GM18951 (cell line): ENCODE results near the gene SERHL2.
"Not testable (repeated sequence)": the region's sequence is repeated elsewhere in the genome, so short reads cannot be mapped to it uniquely, and the experiment has no call there.

Experiments used
- POLR2A ChIP-seq: IDR thresholded peaks from 4 replicates; pipeline ENCODE4 v1.6.1; 2011; ENCODE audit warnings: mild to moderate bottlenecking; ENCODE audit not compliant: insufficient read length, insufficient read depth; ENCODE audit errors: extremely low read depth
- in situ Hi-C: fragments of 300-500 bp; cut with MboI; formaldehyde crosslinking; loops from one replicate; pipeline ENCODE4 v1.12.0; 2022; ENCODE audit warnings: low sequenced_read_pairs, mixed read lengths, inconsistent platforms; ENCODE audit not compliant: unreplicated experiment

The SERHL2 gene

GRCh38 chr22:42615092-42615859 lies 61.5 kb downstream of the SERHL2 start:
- in situ Hi-C loops = no loop called here
- peak; percentile 100 for TF ChIP-seq POLR2A

DNA sequence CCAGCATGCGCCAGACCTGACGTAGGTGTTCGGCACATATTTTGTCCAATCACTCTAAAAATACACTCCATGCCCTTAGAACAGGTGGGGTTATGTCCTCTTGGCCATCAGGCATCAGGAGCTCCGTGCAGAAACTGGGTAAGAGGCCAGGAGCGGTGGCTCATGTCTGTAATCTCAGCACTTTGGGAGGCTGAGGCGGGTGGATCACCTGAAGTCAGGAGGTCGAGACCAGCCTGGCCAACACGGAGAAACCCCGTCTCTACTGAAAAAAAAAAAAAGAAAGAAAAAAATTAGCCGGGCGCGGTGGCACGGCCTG lies 62.1 kb downstream of the SERHL2 start:
- in situ Hi-C loops = not testable (repeated sequence)

DNA sequence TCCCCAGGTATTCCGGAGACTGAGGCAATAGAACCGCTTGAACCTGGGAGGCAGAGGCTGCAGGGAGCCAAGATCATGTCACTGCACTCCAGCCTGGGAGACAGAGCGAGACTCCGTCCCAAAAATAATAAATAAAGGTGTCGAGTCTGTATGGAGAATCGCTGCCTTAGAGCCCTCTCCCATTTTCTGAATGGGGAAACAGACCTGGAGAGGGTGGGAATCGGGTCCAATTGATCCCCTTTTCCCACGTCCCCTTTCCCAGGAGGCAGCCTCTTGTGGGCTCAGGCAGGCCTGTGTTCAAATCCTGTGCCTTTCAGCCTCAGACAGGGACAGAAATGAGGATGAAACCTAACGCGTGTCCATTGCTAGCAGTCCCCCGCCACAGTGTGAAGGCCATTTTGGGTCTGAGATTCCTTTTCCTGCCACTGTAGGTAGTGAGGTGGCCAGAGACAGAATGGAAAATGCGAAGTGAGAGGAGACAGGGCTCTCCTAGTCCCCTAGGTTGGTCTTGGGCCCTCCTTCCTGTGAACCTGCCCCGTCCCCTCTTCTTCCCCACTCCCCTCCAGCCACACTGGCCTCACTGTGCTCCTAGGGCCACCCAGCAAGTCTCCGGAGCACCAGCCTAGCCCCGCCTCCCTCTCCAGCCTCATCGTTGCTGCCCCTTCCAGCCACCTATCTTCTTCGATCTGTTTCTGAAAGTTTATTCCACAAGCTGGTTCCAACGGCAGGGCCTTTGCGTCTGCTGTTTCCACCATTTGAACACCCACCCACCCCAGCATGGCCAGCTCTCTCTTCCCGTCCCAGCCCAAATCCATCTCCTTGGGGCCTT lies 63.6 kb downstream of the SERHL2 start:
- in situ Hi-C loops = no loop called here
- peak; percentile 18 for TF ChIP-seq POLR2A

DNA sequence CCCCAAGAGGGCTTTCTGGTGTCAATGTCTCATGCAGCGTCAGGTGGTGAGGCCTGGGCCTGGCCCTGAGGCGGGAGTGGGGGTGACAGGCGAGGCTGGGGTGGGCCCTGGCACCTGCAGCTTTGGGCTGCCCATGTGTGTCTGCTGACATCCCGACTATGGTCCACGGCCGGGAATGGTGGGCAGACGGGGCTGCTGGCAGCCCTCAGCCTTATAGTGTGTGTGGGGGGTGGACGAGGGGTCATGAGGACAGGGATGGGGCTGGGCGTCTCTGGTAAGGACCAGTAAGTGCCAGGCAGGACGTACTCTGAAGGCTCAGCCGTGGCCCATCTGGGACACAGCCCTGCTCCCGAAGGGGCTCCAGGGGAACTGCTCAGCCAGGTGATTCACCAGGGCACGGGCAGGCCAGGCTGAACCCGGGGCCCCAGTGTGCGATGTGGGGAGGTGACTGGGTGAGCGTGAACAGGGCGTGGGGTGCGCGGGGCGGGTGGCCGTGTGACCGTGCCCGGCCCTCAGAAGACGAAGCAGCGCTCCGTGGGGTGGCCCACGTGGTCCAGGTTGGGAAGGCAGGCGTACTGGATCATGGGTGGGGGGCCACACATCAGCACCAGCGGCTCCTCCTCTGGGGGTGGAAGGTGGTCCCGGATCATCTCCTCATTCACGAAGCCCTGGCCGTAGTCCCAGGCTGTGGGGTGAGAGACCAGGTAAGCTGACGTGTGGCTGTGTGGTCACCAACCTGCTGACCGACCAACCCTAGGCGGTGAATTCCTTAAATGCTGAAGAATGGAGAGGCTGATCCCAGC lies 65.7 kb downstream of the SERHL2 start:
- TF ChIP-seq POLR2A = no peak
- in situ Hi-C loops = loop anchor here (10.0 kb wide), 1 partner anchor 195 kb away; no protein-coding TSS in a partner anchor

- TF ChIP-seq POLR2A = no peak
- in situ Hi-C loops = loop anchor here (10.0 kb wide), 1 partner anchor 195 kb away; no protein-coding TSS in a partner anchor
Measured at GRCh38 chr22:42620084-42620483, 66.3 kb downstream of the SERHL2 start.

DNA sequence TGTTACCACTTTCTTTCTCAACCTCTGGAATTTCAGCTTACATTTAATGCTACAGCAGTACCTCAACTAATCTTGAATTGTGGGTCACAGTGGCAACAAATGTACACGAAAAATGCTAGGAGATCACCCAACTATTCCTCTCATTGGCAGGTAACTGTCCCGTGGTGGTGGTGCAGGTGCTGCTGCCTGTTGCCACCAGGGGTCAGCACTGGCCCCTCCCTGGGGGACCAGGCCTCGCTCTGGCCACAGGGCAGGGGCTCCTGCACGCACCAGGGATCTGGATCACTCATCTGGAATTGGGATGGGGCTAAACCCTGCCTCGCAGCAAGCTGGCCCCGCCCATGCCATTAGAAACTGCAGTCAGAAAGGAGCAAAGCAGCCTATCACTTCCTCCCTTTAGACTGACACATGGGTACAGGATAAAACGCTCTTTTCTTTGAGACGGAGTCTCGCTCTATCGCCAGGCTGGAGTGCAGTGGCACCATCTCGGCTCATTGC lies 67.8 kb downstream of the SERHL2 start:
- in situ Hi-C loops = loop anchor here (10.0 kb wide), 1 partner anchor 193 kb away; no protein-coding TSS in a partner anchor

GRCh38 chr22:42622061-42622710 lies 68.4 kb downstream of the SERHL2 start:
- TF ChIP-seq POLR2A = no peak
- in situ Hi-C loops = loop anchor here (10.0 kb wide), 1 partner anchor 193 kb away; no protein-coding TSS in a partner anchor

More for the DNA sequence above, 67.8 kb downstream of the SERHL2 start:
- no peak for TF ChIP-seq POLR2A

DNA sequence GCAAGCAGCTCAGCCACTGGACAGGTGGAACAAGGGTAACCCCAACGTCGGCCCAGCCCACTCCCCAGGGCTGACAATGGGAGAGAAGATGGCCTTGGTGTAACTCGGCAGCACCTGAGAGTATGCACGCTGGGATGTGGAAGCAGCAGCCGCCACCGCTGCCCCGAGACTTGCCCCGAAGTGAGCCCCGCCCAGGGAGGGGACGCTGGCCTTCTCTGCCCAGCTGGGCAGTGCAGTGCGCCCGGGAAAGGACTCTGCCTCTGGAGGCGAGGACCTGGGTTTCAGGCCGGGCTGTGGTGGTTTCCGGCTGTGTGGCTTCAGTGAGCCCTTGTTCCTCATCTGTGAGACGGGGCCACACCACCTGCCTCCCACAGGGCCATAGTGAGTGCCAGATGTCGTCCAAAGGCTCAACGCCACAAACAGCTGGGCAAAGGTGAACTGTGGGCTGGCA lies 69.6 kb downstream of the SERHL2 start:
- in situ Hi-C loops = loop anchor here (10.0 kb wide), 1 partner anchor 191 kb away; no protein-coding TSS in a partner anchor
- TF ChIP-seq POLR2A = no peak
